ENCODE results near the gene PRKCA.

- TF ChIP-seq EZH2 (IDR thresholded peaks at IDR 0.05; ENCODE audit: borderline replicate concordance, low read depth, low read length, severe bottlenecking) (no peak), CTCF (IDR thresholded peaks at IDR 0.05; ENCODE audit: extremely low read depth in 1 of 2, insufficient read depth in 1 of 2, low read depth in 1 of 2, low read length in 2 of 2) (no peak), POLR2A (IDR thresholded peaks at IDR 0.05; ENCODE audit: low read depth, low read length) (no peak), MAX (IDR thresholded peaks at IDR 0.05; ENCODE audit: insufficient read depth, insufficient read length) (no peak), POLR2AphosphoS5 (IDR thresholded peaks at IDR 0.05; ENCODE audit: insufficient read depth, low read depth, low read length) (no peak), MYC (IDR thresholded peaks at IDR 0.05; ENCODE audit: low read depth, low read length) (no peak), FOS (IDR thresholded peaks at IDR 0.05; ENCODE audit: borderline replicate concordance, insufficient read depth, low read length) (no peak), JUN (IDR thresholded peaks at IDR 0.05; ENCODE audit: borderline replicate concordance, insufficient read depth, insufficient read length, low read depth) (no peak), GATA2 (IDR thresholded peaks at IDR 0.05; ENCODE audit: insufficient read depth, insufficient read length, low read depth, low read length) (no peak)
Measured at GRCh38 chr17:66287911-66288310, 14.5 kb upstream of the PRKCA start.

Measured in endothelial cell of umbilical vein (primary cell).